Stomach (tissue), 9 donors: ENCODE data around the gene ANKRD31. TPM values are rescaled to one million over a fixed set of nuclear protein-coding genes. Genes with fewer than 3 reads are reported as not detected.

Source experiments
- DNase-seq, 2 donors: peaks; one replicate each; pipeline versions ENCODE4 v3.0.0 to v3.0.0-alpha.2; 2013 to 2019
- H3K27ac ChIP-seq, 5 donors: fragments of 200-600 bp in 4 of 5; sonication (generic) in 4 of 5; one replicate each; pipeline ENCODE4 v1.5.1; 2013 to 2019; ENCODE audit warnings: mild to moderate bottlenecking in 1 of 5, moderate library complexity in 1 of 5
- H3K27me3 ChIP-seq, 3 donors: fragments of 200-600 bp; sonication (generic); one replicate each; pipeline ENCODE4 v1.5.1; 2017 to 2019; ENCODE audit warnings: mixed run types in 1 of 3
- H3K36me3 ChIP-seq, 4 donors: fragments of 200-600 bp; sonication (generic); 1 replicate in 3 of 4; 2 replicates in 1 of 4; pipeline ENCODE4 v1.5.1; 2016 to 2019
- H3K4me1 ChIP-seq, 4 donors: fragments of 200-600 bp; sonication (generic); one replicate each; pipeline ENCODE4 v1.5.1; 2016 to 2019
- H3K4me3 ChIP-seq, 4 donors: fragments of 200-600 bp; sonication (generic) in 3 of 4; one replicate each; pipeline ENCODE4 v1.5.1; 2016 to 2019; ENCODE audit warnings: mild to moderate bottlenecking in 1 of 4
- H3K9me3 ChIP-seq, 4 donors: fragments of 200-600 bp; sonication (generic); one replicate each; pipeline ENCODE4 v1.5.1; 2016 to 2019
- CTCF ChIP-seq, 7 experiments: fragments of 450-650 bp in 4 of 7; fragments of 200-600 bp in 3 of 7; sonication (generic) in 3 of 7; IDR thresholded peaks; one replicate each; pipeline ENCODE4 v1.5.1; 2016 to 2019; ENCODE audit warnings: antibody characterized with exemption in 7 of 7, control low read depth in 2 of 7, mild to moderate bottlenecking in 1 of 7
- EP300 ChIP-seq: sonication (generic); formaldehyde crosslinking; IDR thresholded peaks from one replicate; pipeline ENCODE4 v1.6.1; 2017; ENCODE audit warnings: antibody characterized with exemption
- POLR2A ChIP-seq, 4 donors: fragments of 450-650 bp; IDR thresholded peaks; one replicate each; pipeline ENCODE4 v1.6.1; 2016; ENCODE audit warnings: antibody characterized with exemption in 4 of 4, control low read depth in 2 of 4, mild to moderate bottlenecking in 1 of 4, moderate library complexity in 1 of 4
- POLR2AphosphoS5 ChIP-seq, 3 donors: sonication (generic); formaldehyde crosslinking; IDR thresholded peaks; one replicate each; pipeline ENCODE4 v1.6.1; 2016; ENCODE audit warnings: antibody characterized with exemption in 3 of 3
- WGBS, 5 donors: extraction: QIAGEN DNeasy Blood & Tissue Kit in 3 of 5; methylation state at CpG; one replicate each; pipeline versions ENCODE4 v1.1.5 to v1.1.7; 2013 to 2018; 5-methylcytosine and 5-hydroxymethylcytosine counted together
- intact Hi-C: fragments of 100-400 bp; cut with DNase I; formaldehyde crosslinking; loops from one replicate; pipeline ENCODE4 v1.15.1; 2023; ENCODE audit warnings: low total_unique reads
- polyA plus RNA-seq, 3 donors: library from polyadenylated mRNA; stranded (reverse); fragments of 200-250 nt; gene quantifications; one replicate each; pipeline ENCODE4 v1.2.3, GENCODE V29; 2013
- total RNA-seq, 5 donors: library from RNA; depleted of rRNA; stranded (reverse); fragments of >200 nt; gene quantifications; one replicate each; pipeline versions ENCODE4 v1.1.0 to v1.2.3, GENCODE V29; 2014 to 2016
- donor health status: healthy with polysubstance abuse.
- donor health status: Bipolar disorder and iron deficiency.
- donor health status: healthy.

ANKRD31 gene
- total and polyA plus RNA-seq, 8 donors, result 0.08 to 1.1 (median 0.14) TPM; not detected in 5

GRCh38 chr5:75202935-75203334, 33.7 kb downstream of the ANKRD31 start:
- Histone ChIP-seq H3K9me3 (no peaks in the 10 kb centered on the region), H3K4me3 (no peak overlapping the region), H3K27ac (no peak overlapping the region), H3K27me3 (no peaks in the 10 kb centered on the region), H3K4me1 (peaks cover 0 to 21% (median 5%) of the 10 kb centered on the region in 4 donors), H3K36me3 (no peaks in the 10 kb centered on the region)
- WGBS, 5 donors, result 30 to 67% (median 42%) methylated on average over 1 of the region's 1 CpG
- DNase-seq, result peak in 1 of 2 donors; percentile 8
- intact Hi-C loops, result no loop called here
- TF ChIP-seq POLR2AphosphoS5 (IDR thresholded peaks at IDR 0.05) (no peak), EP300 (no peak), POLR2A (IDR thresholded peaks at IDR 0.05) (no peak), CTCF (IDR thresholded peaks at IDR 0.05) (no peak)

GRCh38 chr5:75200776-75201175, 35.9 kb downstream of the ANKRD31 start:
- Histone ChIP-seq H3K4me1 (peaks cover 0 to 21% (median 5%) of the 10 kb centered on the region in 4 donors), H3K27ac (no peak overlapping the region), H3K27me3 (no peaks in the 10 kb centered on the region), H3K4me3 (no peak overlapping the region), H3K36me3 (no peaks in the 10 kb centered on the region), H3K9me3 (no peaks in the 10 kb centered on the region)
- WGBS, 5 donors, result 93 to 97% (median 95%) methylated on average over 4 of the region's 4 CpGs
- DNase-seq, result no peak
- intact Hi-C loops, result no loop called here
- no peak for TF ChIP-seq POLR2A (IDR thresholded peaks at IDR 0.05)
- TF ChIP-seq CTCF (IDR thresholded peaks at IDR 0.05), result no peak
- TF ChIP-seq EP300, result no peak
- no peak for TF ChIP-seq POLR2AphosphoS5 (IDR thresholded peaks at IDR 0.05)

DNA sequence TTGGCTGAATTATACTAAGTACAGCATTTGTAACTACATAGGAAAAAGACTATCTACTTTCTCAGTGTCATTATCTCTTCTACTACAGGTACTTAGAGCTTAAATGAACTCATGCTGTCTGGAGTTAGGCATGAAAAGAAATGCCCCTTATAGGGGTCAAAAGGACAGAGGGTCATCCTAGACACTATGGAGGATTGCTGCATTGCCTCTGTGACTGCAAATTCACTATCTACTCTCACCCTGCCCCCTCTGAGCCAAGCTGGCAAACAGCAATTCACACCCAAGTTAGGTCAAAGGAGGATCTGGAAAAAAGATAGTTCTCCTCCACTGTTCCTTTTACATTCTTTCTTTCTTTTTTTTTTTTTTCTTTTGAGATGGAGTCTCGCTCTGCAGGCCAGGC, 36.7 kb downstream of the ANKRD31 start:
- intact Hi-C loops, result no loop called here
- TF ChIP-seq EP300, result no peak
- no peak for TF ChIP-seq CTCF (IDR thresholded peaks at IDR 0.05)
- no peak for TF ChIP-seq POLR2AphosphoS5 (IDR thresholded peaks at IDR 0.05)
- no peak for TF ChIP-seq POLR2A (IDR thresholded peaks at IDR 0.05)
- WGBS, 5 donors, result 91 to 100% (median 95%) methylated on average over 1 of the region's 1 CpG
- H3K9me3 ChIP-seq, result no peaks in the 10 kb centered on the region
- no peaks in the 10 kb centered on the region for H3K36me3 ChIP-seq
- peaks cover 0 to 21% (median 5%) of the 10 kb centered on the region in 4 donors for H3K4me1 ChIP-seq
- H3K27me3 ChIP-seq, result no peaks in the 10 kb centered on the region
- no peak overlapping the region for H3K27ac ChIP-seq
- DNase-seq, result no peak
- no peak overlapping the region for H3K4me3 ChIP-seq

GRCh38 chr5:75199071-75199470, 37.6 kb downstream of the ANKRD31 start:
- no peaks in the 10 kb centered on the region for H3K9me3 ChIP-seq
- H3K4me1 ChIP-seq, result peaks cover 0 to 21% (median 5%) of the 10 kb centered on the region in 4 donors
- 33 to 62% (median 51%) methylated on average over 2 of the region's 2 CpGs for WGBS, 5 donors

GRCh38 chr5:75197745-75198144, 38.9 kb downstream of the ANKRD31 start:
- TF ChIP-seq POLR2A (IDR thresholded peaks at IDR 0.05), result no peak
- TF ChIP-seq CTCF (IDR thresholded peaks at IDR 0.05), result no peak
- no peak for TF ChIP-seq POLR2AphosphoS5 (IDR thresholded peaks at IDR 0.05)
- TF ChIP-seq EP300, result no peak
- intact Hi-C loops, result no loop called here
- Histone ChIP-seq H3K36me3 (no peaks in the 10 kb centered on the region), H3K27ac (no peak overlapping the region), H3K9me3 (no peaks in the 10 kb centered on the region), H3K4me1 (peaks cover 0 to 21% (median 5%) of the 10 kb centered on the region in 4 donors), H3K4me3 (no peak overlapping the region), H3K27me3 (no peaks in the 10 kb centered on the region)
- 87 to 93% (median 92%) methylated on average over 5 of the region's 5 CpGs for WGBS, 5 donors
- no peak for DNase-seq

More at GRCh38 chr5:75199071-75199470, 37.6 kb downstream of the ANKRD31 start:
- no peak for TF ChIP-seq POLR2A (IDR thresholded peaks at IDR 0.05)
- peak in 1 of 2 donors; percentile 13 for DNase-seq
- Histone ChIP-seq H3K27ac (peak overlapping the region in 3 of 5 donors; percentile 14 to 34 (median 19)), H3K4me3 (no peak overlapping the region), H3K36me3 (no peaks in the 10 kb centered on the region), H3K27me3 (no peaks in the 10 kb centered on the region)
- intact Hi-C loops, result no loop called here
